Fibroblast of pulmonary artery (primary cell): ENCODE results near the gene UST.

ENCODE experiments used
- DNase-seq: peaks from one replicate; pipeline ENCODE4 v3.0.0-alpha.2; 2010; ENCODE audit warnings: low read depth
- H3K4me3 ChIP-seq: replicated peaks from 2 replicates; pipeline ENCODE4 v1.5.1; 2011; ENCODE audit warnings: low read depth, mild to moderate bottlenecking, control low read depth, low read length, moderate library complexity
- CTCF ChIP-seq: IDR thresholded peaks from 2 replicates; pipeline ENCODE4 v1.5.1; 2011; ENCODE audit warnings: mild to moderate bottlenecking, control low read depth, low read length, inconsistent platforms; ENCODE audit errors: missing control alignments

UST gene

GRCh38 chr6:149107520-149107919, 360.7 kb downstream of the UST start:
- TF ChIP-seq CTCF: no peak
- no peak for DNase-seq
- no peak overlapping the region for H3K4me3 ChIP-seq

- no peak overlapping the region for H3K4me3 ChIP-seq
- no peak for DNase-seq
- no peak for TF ChIP-seq CTCF
Observed at GRCh38 chr6:149108038-149108748, 361.4 kb downstream of the UST start.

- no peak for TF ChIP-seq CTCF
- DNase-seq: no peak
- no peak overlapping the region for H3K4me3 ChIP-seq
Observed at GRCh38 chr6:149108749-149109100, 361.9 kb downstream of the UST start.

GRCh38 chr6:149109397-149110070, 362.7 kb downstream of the UST start:
- TF ChIP-seq CTCF: no peak
- DNase-seq: no peak
- H3K4me3 ChIP-seq: no peak overlapping the region

GRCh38 chr6:149111556-149112115, 364.8 kb downstream of the UST start:
- no peak for TF ChIP-seq CTCF
- DNase-seq: no peak
- H3K4me3 ChIP-seq: no peak overlapping the region

- TF ChIP-seq CTCF: no peak
Observed at GRCh38 chr6:149112976-149113375, 366.1 kb downstream of the UST start.

GRCh38 chr6:149114167-149114566, 367.3 kb downstream of the UST start:
- no peak overlapping the region for H3K4me3 ChIP-seq
- TF ChIP-seq CTCF: no peak
- DNase-seq: no peak

More at GRCh38 chr6:149112976-149113375, 366.1 kb downstream of the UST start:
- no peak overlapping the region for H3K4me3 ChIP-seq
- no peak for DNase-seq
